Measurements from ENCODE around the gene AQP1. TPM values are rescaled to one million over a fixed set of nuclear protein-coding genes. Genes with fewer than 3 reads are reported as not detected.

AQP1 gene
- total RNA-seq, 3 donors from 2014 or later (not counting 1 experiment from before 2014, with no cell fraction given): 0.50 to 1.4 TPM; not detected in 1

DNA sequence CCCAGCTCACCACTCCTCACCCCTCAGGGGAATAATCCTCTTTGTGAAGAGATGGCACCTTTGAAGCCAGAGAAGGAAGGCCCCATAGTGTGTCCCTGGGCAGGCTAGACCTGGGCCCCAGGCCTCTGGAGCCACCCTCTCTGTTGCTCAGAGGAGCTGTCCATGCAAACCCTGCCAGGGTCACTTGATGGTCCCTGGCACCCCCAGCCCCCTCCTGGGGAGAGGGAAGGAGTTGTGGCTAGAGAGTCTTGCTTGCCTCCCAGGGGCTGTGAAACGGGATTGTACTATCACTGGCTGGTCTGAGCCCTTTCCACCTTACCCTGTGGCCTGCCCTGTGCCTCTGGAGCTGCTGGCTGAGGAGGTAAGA lies 57.9 kb downstream of the AQP1 start:
- Mint-ChIP-seq H3K27me3 (ENCODE audit: low read depth in 2 of 2) (peaks cover 7 to 17% of the 10 kb centered on the region in 2 donors), H3K9me3 (no peaks in the 10 kb centered on the region), H3K4me1 (peaks cover 0 to 5% of the 10 kb centered on the region in 2 donors), H3K27ac (no peak overlapping the region), H3K4me3 (no peak overlapping the region), H3K36me3 (no peaks in the 10 kb centered on the region)
- ATAC-seq (no peak), DNase-seq (no peak)
- WGBS (ENCODE audit: insufficient coverage): 87% methylated on average over 1 of the region's 1 CpG
- H3K27ac ChIP-seq (ENCODE audit: low read length): no peak overlapping the region
- TF ChIP-seq, protein P1, sequence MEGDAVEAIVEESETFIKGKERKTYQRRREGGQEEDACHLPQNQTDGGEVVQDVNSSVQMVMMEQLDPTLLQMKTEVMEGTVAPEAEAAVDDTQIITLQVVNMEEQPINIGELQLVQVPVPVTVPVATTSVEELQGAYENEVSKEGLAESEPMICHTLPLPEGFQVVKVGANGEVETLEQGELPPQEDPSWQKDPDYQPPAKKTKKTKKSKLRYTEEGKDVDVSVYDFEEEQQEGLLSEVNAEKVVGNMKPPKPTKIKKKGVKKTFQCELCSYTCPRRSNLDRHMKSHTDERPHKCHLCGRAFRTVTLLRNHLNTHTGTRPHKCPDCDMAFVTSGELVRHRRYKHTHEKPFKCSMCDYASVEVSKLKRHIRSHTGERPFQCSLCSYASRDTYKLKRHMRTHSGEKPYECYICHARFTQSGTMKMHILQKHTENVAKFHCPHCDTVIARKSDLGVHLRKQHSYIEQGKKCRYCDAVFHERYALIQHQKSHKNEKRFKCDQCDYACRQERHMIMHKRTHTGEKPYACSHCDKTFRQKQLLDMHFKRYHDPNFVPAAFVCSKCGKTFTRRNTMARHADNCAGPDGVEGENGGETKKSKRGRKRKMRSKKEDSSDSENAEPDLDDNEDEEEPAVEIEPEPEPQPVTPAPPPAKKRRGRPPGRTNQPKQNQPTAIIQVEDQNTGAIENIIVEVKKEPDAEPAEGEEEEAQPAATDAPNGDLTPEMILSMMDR (IDR thresholded peaks at IDR 0.05): no peak
- H3K4me1 ChIP-seq (ENCODE audit: control insufficient read depth, insufficient read depth, low read length): peaks cover 3% of the 10 kb centered on the region
- no peak overlapping the region for H3K4me3 ChIP-seq (ENCODE audit: low read length)
- intact Hi-C loops (cut with micrococcal nuclease): no loop called here
- H3K9me3 ChIP-seq (ENCODE audit: control insufficient read depth, insufficient read depth, low read length): no peaks in the 10 kb centered on the region
- no peaks in the 10 kb centered on the region for H3K27me3 ChIP-seq (ENCODE audit: control insufficient read depth, insufficient read depth, low read length)
- no peaks in the 10 kb centered on the region for H3K36me3 ChIP-seq (ENCODE audit: control insufficient read depth, insufficient read depth, low read length)

DNA sequence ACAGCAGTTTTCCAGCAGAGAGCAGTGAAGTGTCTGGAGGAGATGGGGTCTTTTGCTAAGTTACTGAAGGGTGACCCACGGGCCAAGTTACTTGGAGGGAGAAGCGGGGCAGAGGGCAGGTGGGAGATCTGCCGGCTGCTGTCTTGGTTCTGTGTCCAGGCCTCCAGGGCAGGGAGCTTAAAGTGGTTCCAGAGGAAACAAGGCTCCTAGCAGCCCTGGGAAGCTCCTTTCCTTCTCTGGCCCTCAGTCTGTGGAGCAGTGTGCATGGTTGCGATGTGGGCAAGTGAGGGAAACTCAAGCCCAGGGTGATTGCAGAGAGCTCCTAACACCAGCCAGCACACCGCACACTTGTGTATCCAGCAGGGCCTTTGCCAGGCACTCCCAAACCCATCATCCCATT lies 58.4 kb downstream of the AQP1 start:
- Mint-ChIP-seq H3K9me3 (no peaks in the 10 kb centered on the region), H3K36me3 (no peaks in the 10 kb centered on the region), H3K4me3 (no peak overlapping the region), H3K4me1 (peaks cover 0 to 5% of the 10 kb centered on the region in 2 donors), H3K27me3 (ENCODE audit: low read depth in 2 of 2) (peaks cover 7 to 17% of the 10 kb centered on the region in 2 donors), H3K27ac (no peak overlapping the region)
- H3K27ac ChIP-seq (ENCODE audit: low read length): no peak overlapping the region
- intact Hi-C loops (cut with micrococcal nuclease): no loop called here
- peaks cover 6% of the 10 kb centered on the region for H3K4me1 ChIP-seq (ENCODE audit: control insufficient read depth, insufficient read depth, low read length)
- ATAC-seq: no peak
- DNase-seq: no peak
- H3K27me3 ChIP-seq (ENCODE audit: control insufficient read depth, insufficient read depth, low read length): no peaks in the 10 kb centered on the region
- no peaks in the 10 kb centered on the region for H3K9me3 ChIP-seq (ENCODE audit: control insufficient read depth, insufficient read depth, low read length)
- TF ChIP-seq, protein P1 (IDR thresholded peaks at IDR 0.05): no peak
- no peaks in the 10 kb centered on the region for H3K36me3 ChIP-seq (ENCODE audit: control insufficient read depth, insufficient read depth, low read length)
- H3K4me3 ChIP-seq (ENCODE audit: low read length): no peak overlapping the region
- WGBS (ENCODE audit: insufficient coverage): 90% methylated on average over 5 of the region's 5 CpGs

DNA sequence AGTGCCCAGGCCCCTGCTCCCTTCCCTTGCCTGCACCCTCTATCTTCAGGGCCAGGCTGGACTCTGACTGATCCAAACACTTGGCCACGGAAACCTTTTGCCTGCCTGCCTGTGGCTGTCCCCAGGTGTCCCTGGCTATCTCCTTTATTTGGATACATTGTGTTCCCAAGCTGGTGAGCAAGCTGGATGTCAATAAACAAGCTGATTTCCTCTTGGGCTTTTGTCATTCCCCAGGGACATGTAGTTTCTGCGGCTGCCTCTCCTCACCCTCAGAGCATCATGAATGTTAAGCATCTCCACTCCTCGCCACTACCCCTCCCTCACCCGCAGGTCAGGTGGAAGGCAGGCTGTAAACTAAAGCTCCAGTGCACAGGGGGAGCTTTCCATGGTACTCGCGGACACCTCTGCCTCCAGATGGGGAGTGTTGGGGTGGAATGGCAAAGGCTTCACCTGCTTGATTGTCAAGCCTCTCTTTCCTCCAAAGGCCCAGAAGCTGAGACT lies 59.0 kb downstream of the AQP1 start:
- Mint-ChIP-seq H3K36me3 (no peaks in the 10 kb centered on the region), H3K27me3 (ENCODE audit: low read depth in 2 of 2) (peaks cover 7 to 17% of the 10 kb centered on the region in 2 donors), H3K4me1 (peaks cover 0 to 5% of the 10 kb centered on the region in 2 donors), H3K4me3 (no peak overlapping the region), H3K9me3 (no peaks in the 10 kb centered on the region), H3K27ac (no peak overlapping the region)
- Histone ChIP-seq H3K36me3 (ENCODE audit: control insufficient read depth, insufficient read depth, low read length) (no peaks in the 10 kb centered on the region), H3K4me3 (ENCODE audit: low read length) (no peak overlapping the region), H3K4me1 (ENCODE audit: control insufficient read depth, insufficient read depth, low read length) (peaks cover 6% of the 10 kb centered on the region), H3K27ac (ENCODE audit: low read length) (no peak overlapping the region), H3K27me3 (ENCODE audit: control insufficient read depth, insufficient read depth, low read length) (no peaks in the 10 kb centered on the region), H3K9me3 (ENCODE audit: control insufficient read depth, insufficient read depth, low read length) (no peaks in the 10 kb centered on the region)
- ATAC-seq (no peak), DNase-seq (no peak)
- 53% methylated on average over 3 of the region's 6 CpGs for WGBS (ENCODE audit: insufficient coverage)
- TF ChIP-seq, protein P1 (IDR thresholded peaks at IDR 0.05): no peak
- intact Hi-C loops (cut with micrococcal nuclease): no loop called here

DNA sequence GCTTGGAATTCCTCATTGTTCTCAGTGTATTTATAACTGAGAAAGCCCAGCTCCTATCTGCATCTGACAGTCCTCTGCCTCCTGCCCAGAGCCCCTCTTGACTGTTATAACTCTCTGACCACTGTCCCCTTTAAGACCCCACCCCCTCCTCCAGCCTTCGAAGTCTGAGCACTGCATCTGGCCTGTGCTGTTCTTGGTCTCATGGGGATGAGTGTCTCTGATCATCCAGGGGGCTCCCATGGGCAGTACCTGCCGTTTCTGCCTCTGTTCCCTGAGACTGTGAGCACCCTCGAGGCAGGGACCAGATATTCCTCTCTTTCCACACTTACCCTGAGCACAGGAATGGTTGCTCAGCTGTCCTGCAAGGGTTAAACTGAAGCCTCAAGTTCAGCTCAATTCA lies 59.8 kb downstream of the AQP1 start:
- Mint-ChIP-seq H3K27ac (no peak overlapping the region), H3K9me3 (no peaks in the 10 kb centered on the region), H3K27me3 (ENCODE audit: low read depth in 2 of 2) (peaks cover 7 to 17% of the 10 kb centered on the region in 2 donors), H3K4me1 (peaks cover 0 to 5% of the 10 kb centered on the region in 2 donors), H3K36me3 (no peaks in the 10 kb centered on the region), H3K4me3 (no peak overlapping the region)
- Histone ChIP-seq H3K4me3 (ENCODE audit: low read length) (no peak overlapping the region), H3K4me1 (ENCODE audit: control insufficient read depth, insufficient read depth, low read length) (peaks cover 6% of the 10 kb centered on the region), H3K27ac (ENCODE audit: low read length) (no peak overlapping the region), H3K27me3 (ENCODE audit: control insufficient read depth, insufficient read depth, low read length) (no peaks in the 10 kb centered on the region), H3K36me3 (ENCODE audit: control insufficient read depth, insufficient read depth, low read length) (no peaks in the 10 kb centered on the region), H3K9me3 (ENCODE audit: control insufficient read depth, insufficient read depth, low read length) (no peaks in the 10 kb centered on the region)
- DNase-seq: no peak
- TF ChIP-seq, protein P1 (IDR thresholded peaks at IDR 0.05): no peak
- intact Hi-C loops (cut with micrococcal nuclease): no loop called here
- ATAC-seq: no peak
- 51% methylated on average over 3 of the region's 3 CpGs for WGBS (ENCODE audit: insufficient coverage)
